Stimulated activated memory B cell treated with anti-CD40 and anti-IgM and Interleukin-4, amounts not matched to agents 10 μg/mL and 1 μg/mL and 100 μg/mL, for 72 hours (primary cell): Measurements from ENCODE around the gene MAVS.

ENCODE experiments used
- ATAC-seq: fragments of 150-1000 bp; cut with Tn5 transposase; 2 replicates; pipeline ENCODE4 v1.10.0; 2021
- H3K27ac Mint-ChIP-seq: one replicate; pipeline ENCODE4 v1.8.0; 2022; ENCODE audit warnings: mild to moderate bottlenecking, mixed read lengths
- H3K27me3 Mint-ChIP-seq: one replicate; pipeline ENCODE4 v1.8.0; 2022; ENCODE audit warnings: mixed read lengths
- H3K36me3 Mint-ChIP-seq: one replicate; pipeline ENCODE4 v1.8.0; 2022; ENCODE audit warnings: mixed read lengths
- H3K4me1 Mint-ChIP-seq: one replicate; pipeline ENCODE4 v1.8.0; 2022; ENCODE audit warnings: mixed read lengths
- H3K4me3 Mint-ChIP-seq: one replicate; pipeline ENCODE4 v1.8.0; 2022; ENCODE audit warnings: mild to moderate bottlenecking, moderate library complexity, mixed read lengths
- H3K9me3 Mint-ChIP-seq: one replicate; pipeline ENCODE4 v1.8.0; 2022; ENCODE audit warnings: mixed read lengths

Gene MAVS

GRCh38 chr20:3861191-3861590 lies 14.6 kb downstream of the MAVS start:
- H3K27ac Mint-ChIP-seq = no peak overlapping the region
- peaks cover 24% of the 10 kb centered on the region for H3K4me1 Mint-ChIP-seq
- H3K27me3 Mint-ChIP-seq = no peaks in the 10 kb centered on the region
- peaks cover 69% of the 10 kb centered on the region for H3K36me3 Mint-ChIP-seq
- no peak overlapping the region for H3K4me3 Mint-ChIP-seq
- no peaks in the 10 kb centered on the region for H3K9me3 Mint-ChIP-seq
- ATAC-seq = no peak

GRCh38 chr20:3862333-3862732 lies 15.7 kb downstream of the MAVS start:
- Mint-ChIP-seq H3K36me3 (peaks cover 68% of the 10 kb centered on the region), H3K27ac (peak overlapping the region; percentile 78), H3K4me1 (peaks cover 18% of the 10 kb centered on the region), H3K9me3 (no peaks in the 10 kb centered on the region), H3K4me3 (no peak overlapping the region), H3K27me3 (no peaks in the 10 kb centered on the region)
- no peak for ATAC-seq

DNA sequence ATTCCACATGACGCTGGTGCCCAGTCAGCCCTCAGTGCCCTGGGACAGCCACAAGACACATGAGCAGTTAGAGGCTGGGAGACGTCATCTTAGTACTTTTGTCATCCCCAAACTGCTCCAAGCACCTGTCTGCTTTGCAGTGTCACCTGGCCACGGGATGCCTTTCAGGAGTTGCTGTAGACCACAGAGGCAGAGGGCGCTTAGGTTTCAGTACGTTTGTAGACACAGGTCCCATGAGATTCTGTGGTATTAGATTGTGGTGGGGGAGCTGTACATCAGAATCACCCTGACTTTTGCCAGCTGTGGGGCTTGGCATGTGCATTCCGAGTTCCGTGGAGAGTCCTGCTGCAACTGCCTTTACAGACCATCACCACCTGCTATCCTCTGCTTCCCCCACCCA lies 16.7 kb downstream of the MAVS start:
- Mint-ChIP-seq H3K27ac (peak overlapping the region; percentile 78), H3K36me3 (peaks cover 68% of the 10 kb centered on the region), H3K9me3 (no peaks in the 10 kb centered on the region), H3K4me3 (no peak overlapping the region), H3K27me3 (no peaks in the 10 kb centered on the region), H3K4me1 (peaks cover 25% of the 10 kb centered on the region)
- ATAC-seq = peak; percentile 91

GRCh38 chr20:3864518-3864917 lies 17.9 kb downstream of the MAVS start:
- no peak for ATAC-seq
- Mint-ChIP-seq H3K36me3 (peaks cover 62% of the 10 kb centered on the region), H3K27me3 (no peaks in the 10 kb centered on the region), H3K4me1 (peaks cover 25% of the 10 kb centered on the region), H3K27ac (no peak overlapping the region), H3K9me3 (no peaks in the 10 kb centered on the region), H3K4me3 (no peak overlapping the region)

- Mint-ChIP-seq H3K27ac (no peak overlapping the region), H3K4me1 (peaks cover 25% of the 10 kb centered on the region), H3K27me3 (no peaks in the 10 kb centered on the region), H3K36me3 (peaks cover 64% of the 10 kb centered on the region), H3K4me3 (no peak overlapping the region), H3K9me3 (no peaks in the 10 kb centered on the region)
- no peak for ATAC-seq
These were observed 18.7 kb downstream of the MAVS start for GRCh38 chr20:3865152-3865886.

GRCh38 chr20:3865887-3866407 lies 19.3 kb downstream of the MAVS start:
- H3K9me3 Mint-ChIP-seq = no peaks in the 10 kb centered on the region
- no peak overlapping the region for H3K4me3 Mint-ChIP-seq
- peaks cover 25% of the 10 kb centered on the region for H3K4me1 Mint-ChIP-seq
- no peaks in the 10 kb centered on the region for H3K27me3 Mint-ChIP-seq
- no peak for ATAC-seq
- H3K27ac Mint-ChIP-seq = no peak overlapping the region
- H3K36me3 Mint-ChIP-seq = peaks cover 66% of the 10 kb centered on the region

DNA sequence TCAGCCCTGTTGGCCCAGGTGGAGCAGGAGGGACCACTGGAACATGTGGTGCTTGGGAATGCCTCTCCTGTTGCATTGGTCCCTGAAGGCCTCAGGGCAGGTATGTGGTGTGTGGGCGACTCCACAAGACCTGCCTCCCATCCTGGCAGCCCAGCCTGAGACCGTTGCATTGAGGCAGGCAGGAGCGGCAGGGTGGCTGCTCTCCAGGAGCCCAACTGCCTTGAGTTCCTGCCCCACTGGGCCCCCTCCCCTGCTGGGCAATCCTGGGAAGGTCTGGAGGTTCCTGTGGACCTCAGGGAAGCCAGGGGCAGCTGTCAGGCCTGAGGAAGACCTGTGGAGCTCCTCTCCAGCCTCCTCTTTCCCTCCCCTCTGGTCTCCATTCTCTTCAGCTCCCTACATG lies 19.8 kb downstream of the MAVS start:
- Mint-ChIP-seq H3K4me3 (no peak overlapping the region), H3K27me3 (no peaks in the 10 kb centered on the region), H3K4me1 (peaks cover 25% of the 10 kb centered on the region), H3K9me3 (no peaks in the 10 kb centered on the region), H3K27ac (peak overlapping the region; percentile 22), H3K36me3 (peaks cover 62% of the 10 kb centered on the region)
- ATAC-seq = no peak

GRCh38 chr20:3867802-3868201 lies 21.2 kb downstream of the MAVS start:
- H3K27ac Mint-ChIP-seq = no peak overlapping the region
- H3K36me3 Mint-ChIP-seq = peaks cover 53% of the 10 kb centered on the region
- peaks cover 23% of the 10 kb centered on the region for H3K4me1 Mint-ChIP-seq

GRCh38 chr20:3869839-3870634 lies 23.4 kb downstream of the MAVS start:
- H3K36me3 Mint-ChIP-seq = peaks cover 52% of the 10 kb centered on the region
- H3K27ac Mint-ChIP-seq = no peak overlapping the region
- H3K9me3 Mint-ChIP-seq = no peaks in the 10 kb centered on the region
- no peak for ATAC-seq
- H3K27me3 Mint-ChIP-seq = no peaks in the 10 kb centered on the region
- no peak overlapping the region for H3K4me3 Mint-ChIP-seq
- peaks cover 26% of the 10 kb centered on the region for H3K4me1 Mint-ChIP-seq

More at GRCh38 chr20:3867802-3868201, 21.2 kb downstream of the MAVS start:
- H3K27me3 Mint-ChIP-seq = no peaks in the 10 kb centered on the region
- no peak for ATAC-seq
- H3K4me3 Mint-ChIP-seq = no peak overlapping the region
- H3K9me3 Mint-ChIP-seq = no peaks in the 10 kb centered on the region

- no peaks in the 10 kb centered on the region for H3K27me3 Mint-ChIP-seq
- no peak overlapping the region for H3K27ac Mint-ChIP-seq
- ATAC-seq = no peak
- H3K4me3 Mint-ChIP-seq = no peak overlapping the region
- H3K36me3 Mint-ChIP-seq = peaks cover 47% of the 10 kb centered on the region
- H3K9me3 Mint-ChIP-seq = no peaks in the 10 kb centered on the region
- peaks cover 26% of the 10 kb centered on the region for H3K4me1 Mint-ChIP-seq
These were observed 25.1 kb downstream of the MAVS start for GRCh38 chr20:3871550-3872265.

DNA sequence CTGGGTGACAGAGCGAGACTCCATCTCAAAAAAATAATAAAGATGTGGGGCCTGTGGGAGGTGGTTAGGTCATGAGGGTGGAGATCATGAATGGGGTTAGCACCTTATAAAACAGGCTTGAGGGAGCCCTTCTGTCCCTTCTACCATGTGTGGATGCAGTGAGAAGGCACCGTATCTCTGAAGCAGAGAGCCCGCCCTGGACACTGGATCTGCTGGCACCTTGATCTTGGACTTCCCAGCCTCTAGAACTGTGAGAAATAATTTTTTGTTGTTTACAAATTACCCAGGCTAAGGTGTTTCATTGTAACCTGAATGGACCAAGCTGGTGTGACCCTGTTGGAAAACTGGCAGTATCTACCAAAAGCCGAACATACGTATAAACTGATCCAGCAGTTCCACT lies 26.9 kb downstream of the MAVS start:
- Mint-ChIP-seq H3K4me3 (no peak overlapping the region), H3K27ac (peak overlapping the region; percentile 48), H3K27me3 (no peaks in the 10 kb centered on the region), H3K9me3 (no peaks in the 10 kb centered on the region), H3K36me3 (peaks cover 39% of the 10 kb centered on the region), H3K4me1 (peaks cover 19% of the 10 kb centered on the region)
- no peak for ATAC-seq

- no peaks in the 10 kb centered on the region for H3K9me3 Mint-ChIP-seq
- no peak overlapping the region for H3K4me3 Mint-ChIP-seq
- H3K36me3 Mint-ChIP-seq = peaks cover 42% of the 10 kb centered on the region
- ATAC-seq = no peak
- peaks cover 19% of the 10 kb centered on the region for H3K4me1 Mint-ChIP-seq
- no peaks in the 10 kb centered on the region for H3K27me3 Mint-ChIP-seq
- peak overlapping the region; percentile 44 for H3K27ac Mint-ChIP-seq
These were observed 27.7 kb downstream of the MAVS start for GRCh38 chr20:3874194-3874844.

GRCh38 chr20:3875378-3875974 lies 28.8 kb downstream of the MAVS start:
- H3K4me3 Mint-ChIP-seq = no peak overlapping the region
- H3K4me1 Mint-ChIP-seq = peaks cover 19% of the 10 kb centered on the region
- no peaks in the 10 kb centered on the region for H3K9me3 Mint-ChIP-seq
- no peak overlapping the region for H3K27ac Mint-ChIP-seq
- no peak for ATAC-seq
- H3K36me3 Mint-ChIP-seq = peaks cover 38% of the 10 kb centered on the region
- H3K27me3 Mint-ChIP-seq = no peaks in the 10 kb centered on the region

DNA sequence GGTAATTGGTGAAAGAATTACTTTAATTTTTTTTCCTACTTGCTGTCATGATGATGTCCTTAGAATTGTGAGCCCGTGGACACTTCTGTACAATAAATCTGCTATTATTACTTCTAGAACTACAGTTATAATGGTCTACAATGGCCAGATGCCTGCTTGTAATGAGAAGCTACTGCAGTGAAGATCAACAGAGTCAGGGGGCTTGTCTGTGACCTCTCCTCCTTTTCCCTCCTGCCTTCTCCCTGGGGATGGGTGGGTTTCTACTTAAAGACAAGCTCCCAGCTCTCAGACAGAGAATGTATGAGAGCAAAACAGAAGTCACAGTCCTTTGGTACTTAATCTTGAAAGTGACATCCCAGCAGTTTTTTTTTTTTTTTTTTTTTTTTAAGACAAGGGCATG lies 29.4 kb downstream of the MAVS start:
- H3K36me3 Mint-ChIP-seq = peaks cover 32% of the 10 kb centered on the region
- H3K4me3 Mint-ChIP-seq = no peak overlapping the region
- no peaks in the 10 kb centered on the region for H3K9me3 Mint-ChIP-seq
- no peak overlapping the region for H3K27ac Mint-ChIP-seq
- peaks cover 19% of the 10 kb centered on the region for H3K4me1 Mint-ChIP-seq
- H3K27me3 Mint-ChIP-seq = no peaks in the 10 kb centered on the region
- ATAC-seq = no peak
